B cell (primary cell): ENCODE results near the gene ZNF441. TPM values are rescaled to one million over a fixed set of nuclear protein-coding genes. Genes with fewer than 3 reads are reported as not detected.

ENCODE experiments used
- ATAC-seq: fragments of 200-7000 bp; cut with Tn5 transposase; one replicate; pipeline ENCODE4 v1.10.0; 2021; ENCODE audit warnings: low read depth, mild to moderate bottlenecking, moderate number of reproducible peaks, moderate library complexity
- CTCF ChIA-PET: fragments of 350-600 bp; sonication (Branson Sonifier 250); formaldehyde crosslinking; loops from one replicate; lab custom pipeline; 2021; ENCODE audit warnings: antibody characterized with exemption, inconsistent platforms; lab: Charles Lee
- POLR2A ChIA-PET: fragments of 350-600 bp; sonication (Branson Sonifier 250); formaldehyde crosslinking; loops from one replicate; lab custom pipeline; 2021; ENCODE audit warnings: antibody characterized with exemption; lab: Charles Lee
- DNase-seq: peaks from one replicate; pipeline ENCODE4 v3.0.0; 2013
- H2AFZ ChIP-seq: 2 replicates; pipeline ENCODE4 v1.6.1; 2012; ENCODE audit warnings: mild to moderate bottlenecking, low read depth, low read length; ENCODE audit not compliant: insufficient read depth, poor library complexity, severe bottlenecking
- H3K27ac ChIP-seq, 2 donors: 1 replicate in 1 of 2; 2 replicates in 1 of 2; pipeline ENCODE4 v1.5.1; 2012 to 2013; ENCODE audit warnings: low read length in 2 of 2, mild to moderate bottlenecking in 2 of 2, moderate library complexity in 1 of 2
- H3K27me3 ChIP-seq, 4 experiments: fragments of 200-600 bp in 1 of 4; sonication (generic) in 1 of 4; replicated peaks in 1 of 4; 1 replicate in 2 of 4; 2 replicates in 2 of 4; pipeline versions ENCODE4 v1.6.1 to v1.7.0; 2013 to 2016; ENCODE audit warnings: low read length in 3 of 4, mild to moderate bottlenecking in 2 of 4, mixed read lengths in 1 of 4, moderate library complexity in 1 of 4; ENCODE audit not compliant: insufficient read depth in 4 of 4, control insufficient read depth in 3 of 4; ENCODE audit errors: control extremely low read depth in 1 of 4
- H3K36me3 ChIP-seq, 2 experiments: replicated peaks in 1 of 2; 1 replicate in 1 of 2; 2 replicates in 1 of 2; pipeline versions ENCODE4 v1.6.1 to v1.7.1; 2013; ENCODE audit warnings: low read length in 1 of 2; ENCODE audit not compliant: insufficient read depth in 2 of 2, control insufficient read depth in 1 of 2; ENCODE audit errors: control extremely low read depth in 1 of 2, extremely low read depth in 1 of 2
- H3K4me1 ChIP-seq, 2 donors: fragments of 200-600 bp in 1 of 2; sonication (generic) in 1 of 2; 1 replicate in 1 of 2; 2 replicates in 1 of 2; pipeline versions ENCODE4 v1.5.1 to v1.6.1; 2013 to 2017; ENCODE audit warnings: low read length in 2 of 2; ENCODE audit not compliant: control insufficient read depth in 2 of 2, insufficient read depth in 2 of 2
- H3K4me2 ChIP-seq: replicated peaks from 2 replicates; pipeline ENCODE3; 2012; ENCODE audit warnings: mild to moderate bottlenecking, low read depth, low read length; ENCODE audit not compliant: poor library complexity, severe bottlenecking
- H3K4me3 ChIP-seq, 5 experiments: fragments of 200-600 bp in 1 of 5; sonication (generic) in 1 of 5; 1 replicate in 3 of 5; 2 replicates in 2 of 5; pipeline versions ENCODE4 v1.5.1 to v1.7.0; 2011 to 2016; ENCODE audit warnings: low read length in 4 of 5, mild to moderate bottlenecking in 4 of 5, low read depth in 2 of 5, control low read depth in 1 of 5, moderate library complexity in 1 of 5; ENCODE audit not compliant: insufficient read depth in 1 of 5; ENCODE audit errors: control extremely low read depth in 1 of 5, extremely low read depth in 1 of 5
- H3K79me2 ChIP-seq: fragments of 200-600 bp; sonication (generic); one replicate; pipeline ENCODE4 v1.6.0; 2016; ENCODE audit warnings: low read length; ENCODE audit not compliant: control insufficient read depth, insufficient read depth
- H3K9ac ChIP-seq: fragments of 200-600 bp; sonication (generic); 2 replicates; pipeline ENCODE4 v1.6.1; 2017; ENCODE audit warnings: mild to moderate bottlenecking, low read length, moderate library complexity
- H3K9me3 ChIP-seq, 3 donors: one replicate each; pipeline versions ENCODE4 v1.6.1 to v1.7.1; 2013; ENCODE audit warnings: low read length in 2 of 3; ENCODE audit not compliant: control insufficient read depth in 2 of 3, insufficient read depth in 1 of 3; ENCODE audit errors: control extremely low read depth in 1 of 3
- H4K20me1 ChIP-seq: 2 replicates; pipeline ENCODE4 v1.6.0; 2012; ENCODE audit warnings: mild to moderate bottlenecking, low read length; ENCODE audit not compliant: insufficient read depth, control insufficient read depth, poor library complexity, severe bottlenecking
- H3K27ac Mint-ChIP-seq: one replicate; pipeline ENCODE4 v1.8.0; 2021; ENCODE audit warnings: mixed read lengths
- H3K27me3 Mint-ChIP-seq: one replicate; pipeline ENCODE4 v1.8.0; 2021; ENCODE audit warnings: mixed read lengths
- H3K4me1 Mint-ChIP-seq: one replicate; pipeline ENCODE4 v1.8.0; 2021; ENCODE audit warnings: mixed read lengths
- H3K4me3 Mint-ChIP-seq: one replicate; pipeline ENCODE4 v1.8.0; 2021; ENCODE audit warnings: mixed read lengths
- H3K9me3 Mint-ChIP-seq: one replicate; pipeline ENCODE4 v1.8.0; 2022; ENCODE audit warnings: mixed read lengths; ENCODE audit not compliant: insufficient read depth
- EZH2 ChIP-seq: IDR thresholded peaks from 2 replicates; pipeline ENCODE4 v1.6.1; 2012; ENCODE audit warnings: borderline replicate concordance, low read depth, mild to moderate bottlenecking, moderate library complexity, low read length; ENCODE audit not compliant: insufficient read depth, poor library complexity, severe bottlenecking
- WGBS: methylation state at CpG from one replicate; pipeline ENCODE4 v1.1.5; 2013; ENCODE audit warnings: missing lambda C conversion rate; ENCODE audit not compliant: insufficient coverage; 5-methylcytosine and 5-hydroxymethylcytosine counted together
- intact Hi-C: fragments of 100-400 bp; cut with micrococcal nuclease; formaldehyde crosslinking; loops from one replicate; pipeline ENCODE4 v1.10.0; 2022
- polyA minus RNA-seq: library from RNA; depleted of rRNA, polyadenylated mRNA; stranded (reverse); fragments of >200 nt; gene quantifications from 2 replicates; pipeline ENCODE4 v1.2.3, GENCODE V29; 2012
- polyA plus RNA-seq: library from polyadenylated mRNA; depleted of rRNA; stranded (reverse); fragments of >200 nt; gene quantifications from 2 replicates; pipeline ENCODE4 v1.2.3, GENCODE V29; 2012
- total RNA-seq, 2 donors: library from RNA; stranded (reverse); fragments of 120-200 nt in 1 of 2; gene quantifications; 1 replicate in 1 of 2; 2 replicates in 1 of 2; pipeline versions ENCODE4 v1.2.3 to v1.2.4, GENCODE V29; 2013 to 2022
- TF ChIP-seq, protein P1 (sequence below): fragments of 200-600 bp; IDR thresholded peaks from one replicate; pipeline ENCODE4 v1.8.0; 2022; ENCODE audit warnings: antibody characterized with exemption, mild to moderate bottlenecking

Gene ZNF441
- 43.5 and 45.3 TPM in 2 replicates for total RNA-seq
- 39.0 TPM for total RNA-seq (2013)
- 4.2 and 7.4 TPM in 2 replicates for polyA plus RNA-seq
- polyA minus RNA-seq, result 17.3 and 25.0 TPM in 2 replicates

DNA sequence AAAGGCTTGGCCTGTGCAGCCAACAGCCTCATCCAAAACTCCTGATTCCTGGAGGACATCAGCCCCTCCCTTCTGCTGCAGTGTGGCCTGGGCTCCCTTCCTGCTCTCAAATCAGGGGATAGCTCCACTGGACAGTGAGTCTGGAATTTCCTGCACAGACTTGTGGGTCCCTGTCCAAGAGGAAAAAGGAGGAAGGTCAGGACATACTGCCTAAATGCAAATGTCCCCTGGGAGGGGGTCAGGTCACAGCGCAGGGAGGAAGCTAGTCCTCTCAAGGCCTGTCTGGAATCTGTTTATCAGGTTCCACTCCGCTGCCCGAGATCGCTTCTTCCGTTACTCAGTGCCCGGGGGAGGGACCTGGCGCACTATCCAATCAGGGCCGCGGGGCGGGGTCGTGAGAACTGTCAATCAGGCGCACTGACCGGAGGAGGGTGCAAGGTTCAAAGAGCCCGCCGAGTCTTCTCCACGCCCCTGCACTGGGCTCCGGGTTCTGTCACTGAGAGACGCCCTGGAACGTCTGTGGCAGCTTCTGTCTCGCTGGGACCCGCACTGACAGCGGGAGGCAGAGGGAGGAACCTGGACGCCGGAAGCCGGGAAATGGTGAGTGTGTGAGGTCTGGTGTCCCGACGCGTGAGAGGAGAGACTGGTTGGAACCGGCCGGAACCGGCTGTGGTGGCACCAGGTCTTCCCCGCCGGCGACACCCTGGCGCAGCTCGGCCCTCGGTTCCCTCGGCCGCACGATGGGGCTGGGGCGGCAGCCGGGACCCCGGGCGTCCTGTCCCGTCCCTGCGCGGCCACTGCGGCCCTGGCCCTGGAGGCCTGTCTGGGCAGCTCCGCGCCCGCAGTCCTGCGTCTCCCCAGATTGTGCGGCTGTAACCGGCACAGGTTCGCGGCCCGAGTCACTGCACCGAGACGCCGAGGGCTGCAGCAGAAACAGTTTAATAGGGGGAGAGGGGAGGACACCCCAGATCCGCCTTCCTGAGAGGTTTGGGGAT, at the start of gene ZNF441:
ZNF441 (plus strand) TSS at position 404 of the 995 bp plus-strand sequence; CDS start at position 598, 194 bp downstream.
- under 1% methylated on average over 61 of the region's 61 CpGs for WGBS

More for the DNA sequence above, at the start of gene ZNF441:
- DNase-seq (peak; percentile 91), ATAC-seq (peak; percentile 95)
- no peaks in the 10 kb centered on the region for H3K27me3 ChIP-seq
- H3K79me2 ChIP-seq, result peaks cover 42% of the 10 kb centered on the region
- peak within 1 kb of the TSS; percentile 90 to 94 for H3K27ac ChIP-seq
- peaks cover 4% of the 10 kb centered on the region for H3K27me3 Mint-ChIP-seq
- H3K4me3 ChIP-seq, result peak within 1 kb of the TSS; percentile 32 to 94 (median 87)
- intact Hi-C loops, result loop anchor here (1.0 to 5.0 kb wide), 8 partner anchors 28 to 1225 kb away; partner anchors contain the start of genes ECSIT, ZNF20, ZNF439 and ZNF440
- H3K4me3 Mint-ChIP-seq, result peak within 1 kb of the TSS; percentile 99
- H3K4me2 ChIP-seq, result peak within 1 kb of the TSS; percentile 77
- H3K36me3 ChIP-seq, result peaks cover 1 to 4% of the 10 kb centered on the region in 2 experiments
- ChIA-PET POLR2A (interaction anchor here (0.6 to 1.0 kb wide), 6 partner anchors 13 to 857 kb away, joined by 3 to 7 read pairs (median 4); partner anchors contain the start of genes ELOF1 and SWSAP1), CTCF (interaction anchor here (0.6 to 1.7 kb wide), 5 partner anchors 31 to 374 kb away, joined by 3 to 8 read pairs (median 3); partner anchors contain the start of gene ZNF491)
- peaks cover 16 to 22% of the 10 kb centered on the region in 2 donors for H3K4me1 ChIP-seq
- H4K20me1 ChIP-seq, result no peaks in the 10 kb centered on the region
- TF ChIP-seq, protein P1, sequence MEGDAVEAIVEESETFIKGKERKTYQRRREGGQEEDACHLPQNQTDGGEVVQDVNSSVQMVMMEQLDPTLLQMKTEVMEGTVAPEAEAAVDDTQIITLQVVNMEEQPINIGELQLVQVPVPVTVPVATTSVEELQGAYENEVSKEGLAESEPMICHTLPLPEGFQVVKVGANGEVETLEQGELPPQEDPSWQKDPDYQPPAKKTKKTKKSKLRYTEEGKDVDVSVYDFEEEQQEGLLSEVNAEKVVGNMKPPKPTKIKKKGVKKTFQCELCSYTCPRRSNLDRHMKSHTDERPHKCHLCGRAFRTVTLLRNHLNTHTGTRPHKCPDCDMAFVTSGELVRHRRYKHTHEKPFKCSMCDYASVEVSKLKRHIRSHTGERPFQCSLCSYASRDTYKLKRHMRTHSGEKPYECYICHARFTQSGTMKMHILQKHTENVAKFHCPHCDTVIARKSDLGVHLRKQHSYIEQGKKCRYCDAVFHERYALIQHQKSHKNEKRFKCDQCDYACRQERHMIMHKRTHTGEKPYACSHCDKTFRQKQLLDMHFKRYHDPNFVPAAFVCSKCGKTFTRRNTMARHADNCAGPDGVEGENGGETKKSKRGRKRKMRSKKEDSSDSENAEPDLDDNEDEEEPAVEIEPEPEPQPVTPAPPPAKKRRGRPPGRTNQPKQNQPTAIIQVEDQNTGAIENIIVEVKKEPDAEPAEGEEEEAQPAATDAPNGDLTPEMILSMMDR, result no peak
- TF ChIP-seq EZH2, result no peak
- H3K9me3 ChIP-seq, result peaks cover 14 to 33% (median 28%) of the 10 kb centered on the region in 3 donors
- peak within 1 kb of the TSS; percentile 89 for H3K9ac ChIP-seq
- peak within 1 kb of the TSS; percentile 99 for H3K27ac Mint-ChIP-seq
- peak within 1 kb of the TSS; percentile 80 for H2AFZ ChIP-seq
- peaks cover 19% of the 10 kb centered on the region for H3K9me3 Mint-ChIP-seq
- H3K4me1 Mint-ChIP-seq, result peaks cover 23% of the 10 kb centered on the region
